Neuronal stem cell (in vitro differentiated cells): ENCODE results near the gene RAB21.
A peak's percentile ranks its signal among the peaks of the same experiment; 100 is the strongest.

Source experiments
- DNase-seq: peaks from one replicate; pipeline ENCODE4 v3.0.0-alpha.2; 2013; ENCODE audit warnings: low spot score
- H2AFZ ChIP-seq: one replicate; pipeline ENCODE4 v1.6.1; 2013; ENCODE audit warnings: mild to moderate bottlenecking, low read length, inconsistent platforms
- H2AK5ac ChIP-seq: 2 replicates; pipeline ENCODE4 v1.6.1; 2013; ENCODE audit warnings: low read depth, mild to moderate bottlenecking, inconsistent platforms, low read length, moderate library complexity, mixed read lengths
- H2BK120ac ChIP-seq: 2 replicates; pipeline ENCODE4 v1.6.1; 2013; ENCODE audit warnings: low read depth, mild to moderate bottlenecking, inconsistent platforms, low read length, moderate library complexity, mixed read lengths
- H2BK12ac ChIP-seq: one replicate; pipeline ENCODE4 v1.6.1; 2013; ENCODE audit warnings: low read length, inconsistent platforms
- H2BK15ac ChIP-seq: 2 replicates; pipeline ENCODE4 v1.6.1; 2013; ENCODE audit warnings: mild to moderate bottlenecking, low read length, inconsistent platforms, mixed read lengths
- H2BK5ac ChIP-seq: one replicate; pipeline ENCODE4 v1.6.1; 2013; ENCODE audit warnings: inconsistent platforms, mild to moderate bottlenecking, low read length, moderate library complexity
- H3K14ac ChIP-seq: one replicate; pipeline ENCODE4 v1.6.1; 2013; ENCODE audit warnings: low read length, inconsistent platforms
- H3K18ac ChIP-seq: 2 replicates; pipeline ENCODE4 v1.6.1; 2013; ENCODE audit warnings: low read length, inconsistent platforms
- H3K23ac ChIP-seq: 2 replicates; pipeline ENCODE4 v1.6.1; 2013; ENCODE audit warnings: low read depth, mild to moderate bottlenecking, mixed read lengths, low read length, inconsistent platforms; ENCODE audit not compliant: poor library complexity
- H3K27ac ChIP-seq: replicated peaks from 3 replicates; pipeline ENCODE4 v1.5.1; 2013; ENCODE audit warnings: low read length, inconsistent platforms
- H3K27me3 ChIP-seq, 3 experiments: 2 replicates each; pipeline ENCODE4 v1.6.1; 2013; ENCODE audit warnings: low read length in 3 of 3, mild to moderate bottlenecking in 2 of 3, inconsistent platforms in 1 of 3, low read depth in 1 of 3, mixed read lengths in 1 of 3, moderate library complexity in 1 of 3; ENCODE audit not compliant: control insufficient read depth in 3 of 3, insufficient read depth in 3 of 3
- H3K36me3 ChIP-seq, 2 donors: replicated peaks in 1 of 2; 2 replicates each; pipeline ENCODE4 v1.6.1; 2013; ENCODE audit warnings: low read length in 2 of 2; ENCODE audit not compliant: control insufficient read depth in 2 of 2, insufficient read depth in 2 of 2
- H3K4ac ChIP-seq: 2 replicates; pipeline ENCODE4 v1.6.1; 2013; ENCODE audit warnings: inconsistent platforms, mild to moderate bottlenecking, low read length, moderate library complexity
- H3K4me1 ChIP-seq, 2 donors: 1 replicate in 1 of 2; 2 replicates in 1 of 2; pipeline ENCODE4 v1.6.1; 2013; ENCODE audit warnings: low read length in 2 of 2, low read depth in 1 of 2; ENCODE audit not compliant: control insufficient read depth in 2 of 2, insufficient read depth in 1 of 2
- H3K4me2 ChIP-seq: one replicate; pipeline ENCODE4 v1.6.1; 2013; ENCODE audit warnings: mild to moderate bottlenecking, low read length, inconsistent platforms; ENCODE audit not compliant: insufficient read depth, poor library complexity, severe bottlenecking
- H3K4me3 ChIP-seq, 2 donors: 2 replicates each; pipeline ENCODE4 v1.5.1; 2013; ENCODE audit warnings: low read length in 2 of 2, mild to moderate bottlenecking in 2 of 2, inconsistent platforms in 1 of 2, moderate library complexity in 1 of 2
- H3K79me1 ChIP-seq: one replicate; pipeline ENCODE4 v1.6.1; 2013; ENCODE audit warnings: low read depth, mild to moderate bottlenecking, inconsistent platforms, low read length, moderate library complexity
- H3K9ac ChIP-seq: one replicate; pipeline ENCODE4 v1.6.1; 2013; ENCODE audit warnings: mild to moderate bottlenecking, low read depth, low read length, inconsistent platforms; ENCODE audit not compliant: poor library complexity
- H3K9me3 ChIP-seq, 2 donors: replicated peaks in 1 of 2; 2 replicates each; pipeline versions ENCODE3 to v1.6.1; 2013; ENCODE audit warnings: low read length in 2 of 2, mild to moderate bottlenecking in 2 of 2, inconsistent platforms in 1 of 2, low read depth in 1 of 2, mixed read lengths in 1 of 2, moderate library complexity in 1 of 2; ENCODE audit not compliant: control insufficient read depth in 2 of 2, insufficient read depth in 1 of 2
- H4K8ac ChIP-seq: one replicate; pipeline ENCODE4 v1.6.1; 2013; ENCODE audit warnings: low read depth, mild to moderate bottlenecking, inconsistent platforms, low read length, moderate library complexity
- H4K91ac ChIP-seq: one replicate; pipeline ENCODE4 v1.6.1; 2013; ENCODE audit warnings: low read length, low read depth, mild to moderate bottlenecking, inconsistent platforms; ENCODE audit not compliant: poor library complexity
- WGBS, 2 donors: extraction: QIAGEN DNeasy Blood & Tissue Kit; methylation state at CpG; one replicate each; pipeline ENCODE4 v1.1.7; 2013; ENCODE audit warnings: missing lambda C conversion rate in 2 of 2, mixed read lengths in 1 of 2; ENCODE audit not compliant: insufficient read length in 2 of 2, insufficient replicate concordance in 1 of 2; ENCODE audit errors: extremely low coverage in 2 of 2; 5-methylcytosine and 5-hydroxymethylcytosine counted together

The RAB21 gene

GRCh38 chr12:71787580-71787979, 32.9 kb downstream of the RAB21 start:
- H3K14ac ChIP-seq = no peak overlapping the region
- no peak overlapping the region for H4K91ac ChIP-seq
- H4K8ac ChIP-seq = no peak overlapping the region
- no peak overlapping the region for H3K23ac ChIP-seq
- H3K27ac ChIP-seq = no peak overlapping the region
- no peak overlapping the region for H2BK12ac ChIP-seq
- H3K4me2 ChIP-seq = no peak overlapping the region
- H2BK120ac ChIP-seq = no peak overlapping the region
- DNase-seq = no peak
- no peak overlapping the region for H3K9ac ChIP-seq
- H2BK5ac ChIP-seq = no peak overlapping the region
- no peak overlapping the region for H2AFZ ChIP-seq
- no peaks in the 10 kb centered on the region for H3K9me3 ChIP-seq
- peaks cover 5 to 69% of the 10 kb centered on the region in 2 donors for H3K36me3 ChIP-seq
- H3K4me3 ChIP-seq = no peak overlapping the region
- WGBS, 2 donors = no CpG with 5 or more reads among the region's 1 CpG
- H2AK5ac ChIP-seq = no peak overlapping the region
- H2BK15ac ChIP-seq = no peak overlapping the region
- no peaks in the 10 kb centered on the region for H3K79me1 ChIP-seq
- H3K4me1 ChIP-seq = no peaks in the 10 kb centered on the region
- H3K4ac ChIP-seq = no peak overlapping the region
- H3K18ac ChIP-seq = no peak overlapping the region
- H3K27me3 ChIP-seq = no peaks in the 10 kb centered on the region

- no peak overlapping the region for H2BK15ac ChIP-seq
- H2AK5ac ChIP-seq = no peak overlapping the region
- WGBS, 2 donors = no CpG with 5 or more reads among the region's 1 CpG
- H3K4me2 ChIP-seq = no peak overlapping the region
- H3K36me3 ChIP-seq = peaks cover 1 to 41% of the 10 kb centered on the region in 2 donors
- no peaks in the 10 kb centered on the region for H3K79me1 ChIP-seq
- no peak overlapping the region for H2AFZ ChIP-seq
- H4K8ac ChIP-seq = no peak overlapping the region
- no peak overlapping the region for H3K23ac ChIP-seq
- no peak overlapping the region for H4K91ac ChIP-seq
- H3K27me3 ChIP-seq = no peaks in the 10 kb centered on the region
- H2BK12ac ChIP-seq = no peak overlapping the region
- no peak overlapping the region for H3K4me3 ChIP-seq
- no peaks in the 10 kb centered on the region for H3K4me1 ChIP-seq
- no peak overlapping the region for H2BK120ac ChIP-seq
- no peak overlapping the region for H3K27ac ChIP-seq
- no peak for DNase-seq
- no peak overlapping the region for H3K18ac ChIP-seq
- H2BK5ac ChIP-seq = no peak overlapping the region
- no peak overlapping the region for H3K14ac ChIP-seq
- H3K9ac ChIP-seq = no peak overlapping the region
- H3K9me3 ChIP-seq = no peaks in the 10 kb centered on the region
- no peak overlapping the region for H3K4ac ChIP-seq
Measured at GRCh38 chr12:71790331-71790730, 35.7 kb downstream of the RAB21 start.

DNA sequence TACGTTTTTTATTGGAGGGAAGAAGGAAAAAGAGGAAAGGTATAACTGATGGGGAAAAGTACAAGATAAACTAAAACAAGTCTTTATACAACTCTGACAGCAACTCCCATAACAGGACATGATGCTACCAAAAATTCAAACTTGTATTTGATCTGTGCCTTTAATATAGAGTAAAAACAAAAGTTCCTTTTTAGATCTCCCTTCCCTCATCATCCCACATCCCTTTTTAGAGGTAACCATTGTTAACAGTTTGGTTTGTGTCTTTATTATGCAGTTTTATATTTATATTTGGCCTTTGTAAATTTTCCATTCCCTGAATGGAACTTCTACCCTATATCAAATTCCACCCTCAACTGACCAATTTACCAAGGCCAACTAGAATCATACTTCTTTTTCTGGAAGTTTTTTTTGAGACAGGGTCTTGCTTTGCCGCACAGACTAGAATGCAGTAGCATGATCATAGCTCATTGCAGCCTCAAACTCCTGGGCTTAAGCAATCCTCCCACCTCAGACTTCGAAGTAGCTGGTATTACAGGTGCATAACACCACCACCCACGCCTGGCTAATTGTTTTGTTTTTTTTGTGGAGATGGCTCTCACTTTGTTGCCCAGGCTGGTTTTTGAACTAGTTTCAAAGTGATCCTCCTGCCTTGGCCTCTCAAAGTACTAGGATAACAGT, 36.9 kb downstream of the RAB21 start:
- Histone ChIP-seq H2BK15ac (no peak overlapping the region), H3K14ac (no peak overlapping the region), H3K4ac (no peak overlapping the region), H2BK12ac (no peak overlapping the region), H4K8ac (no peak overlapping the region), H3K23ac (no peak overlapping the region), H3K4me2 (no peak overlapping the region), H3K27ac (peak overlapping the region; percentile 10), H3K4me1 (no peaks in the 10 kb centered on the region), H2AFZ (no peak overlapping the region), H2BK120ac (no peak overlapping the region), H3K79me1 (no peaks in the 10 kb centered on the region), H3K9me3 (no peaks in the 10 kb centered on the region), H3K18ac (no peak overlapping the region), H3K27me3 (no peaks in the 10 kb centered on the region), H3K4me3 (no peak overlapping the region), H3K36me3 (peaks cover 0 to 30% of the 10 kb centered on the region in 2 donors), H2AK5ac (no peak overlapping the region), H2BK5ac (no peak overlapping the region), H3K9ac (no peak overlapping the region), H4K91ac (no peak overlapping the region)
- WGBS, 2 donors = no CpG with 5 or more reads among the region's 4 CpGs
- DNase-seq = no peak

DNA sequence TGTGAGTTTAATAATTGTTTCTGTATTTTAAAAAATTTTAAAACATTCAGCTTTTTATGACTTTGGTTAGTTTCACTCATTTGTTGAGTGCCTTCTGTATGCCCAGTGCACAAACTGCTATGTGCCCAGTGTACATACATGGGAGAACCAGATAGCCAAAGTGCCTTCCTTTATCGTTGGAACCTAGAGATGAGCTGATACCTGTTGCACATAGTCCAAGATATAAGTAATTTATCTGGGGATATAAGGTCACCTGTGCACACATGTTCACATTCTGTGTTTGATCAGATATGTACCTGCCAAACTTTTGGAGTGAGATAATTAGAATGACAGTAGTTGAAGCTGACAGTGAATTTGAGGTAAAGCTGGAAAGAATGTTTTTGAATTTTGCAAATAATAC, 37.9 kb downstream of the RAB21 start:
- H2AFZ ChIP-seq = no peak overlapping the region
- no peaks in the 10 kb centered on the region for H3K79me1 ChIP-seq
- no peak overlapping the region for H2BK15ac ChIP-seq
- H3K4me1 ChIP-seq = no peaks in the 10 kb centered on the region
- no peaks in the 10 kb centered on the region for H3K27me3 ChIP-seq
- no peak overlapping the region for H3K14ac ChIP-seq
- no peak overlapping the region for H2BK120ac ChIP-seq
- no peak overlapping the region for H3K23ac ChIP-seq
- peaks cover 0 to 20% of the 10 kb centered on the region in 2 donors for H3K36me3 ChIP-seq
- no peak overlapping the region for H3K9ac ChIP-seq
- no peak overlapping the region for H4K91ac ChIP-seq
- no peak overlapping the region for H2AK5ac ChIP-seq
- DNase-seq = no peak
- H3K9me3 ChIP-seq = no peaks in the 10 kb centered on the region
- H2BK5ac ChIP-seq = no peak overlapping the region
- no peak overlapping the region for H3K4me2 ChIP-seq
- no peak overlapping the region for H2BK12ac ChIP-seq
- no peak overlapping the region for H3K27ac ChIP-seq
- no CpG with 5 or more reads among the region's 1 CpG for WGBS, 2 donors
- no peak overlapping the region for H4K8ac ChIP-seq
- H3K4me3 ChIP-seq = no peak overlapping the region
- H3K4ac ChIP-seq = no peak overlapping the region
- H3K18ac ChIP-seq = no peak overlapping the region
